Gastroesophageal sphincter (tissue), 4 donors: Measurements from ENCODE around the gene DLX4. TPM values are rescaled to one million over a fixed set of nuclear protein-coding genes. Genes with fewer than 3 reads are reported as not detected.

Source experiments
- ATAC-seq: fragments of 150-250 bp; one replicate; pipeline ENCODE4 v1.9.1; 2016; ENCODE audit warnings: mild to moderate bottlenecking, moderate library complexity
- H3K27ac ChIP-seq, 4 donors: fragments of 200-600 bp; sonication (generic) in 3 of 4; 1 replicate in 3 of 4; 2 replicates in 1 of 4; pipeline ENCODE4 v1.5.1; 2016 to 2019
- H3K27me3 ChIP-seq: fragments of 200-600 bp; sonication (generic); one replicate; pipeline ENCODE4 v1.5.1; 2019
- H3K36me3 ChIP-seq, 2 donors: fragments of 200-600 bp; sonication (generic); one replicate each; pipeline ENCODE4 v1.5.1; 2019; ENCODE audit warnings: control low read depth in 1 of 2
- H3K4me1 ChIP-seq, 3 donors: fragments of 200-600 bp; sonication (generic); 1 replicate in 2 of 3; 2 replicates in 1 of 3; pipeline ENCODE4 v1.5.1; 2016 to 2019; ENCODE audit warnings: control low read depth in 2 of 3
- H3K4me3 ChIP-seq, 2 donors: fragments of 200-600 bp; sonication (generic); one replicate each; pipeline ENCODE4 v1.5.1; 2019; ENCODE audit warnings: mild to moderate bottlenecking in 1 of 2, moderate library complexity in 1 of 2
- H3K9me3 ChIP-seq, 3 donors: fragments of 200-600 bp; sonication (generic); one replicate each; pipeline ENCODE4 v1.5.1; 2017 to 2019; ENCODE audit warnings: control low read depth in 2 of 3
- CTCF ChIP-seq, 4 experiments: fragments of 200-600 bp in 2 of 4; fragments of 450-650 bp in 2 of 4; sonication (generic) in 1 of 4; IDR thresholded peaks; one replicate each; pipeline ENCODE4 v1.5.1; 2017 to 2019; ENCODE audit warnings: antibody characterized with exemption in 4 of 4, mild to moderate bottlenecking in 2 of 4, moderate library complexity in 2 of 4
- EP300 ChIP-seq: sonication (generic); formaldehyde crosslinking; IDR thresholded peaks from one replicate; pipeline ENCODE4 v1.6.1; 2017; ENCODE audit warnings: antibody characterized with exemption, mild to moderate bottlenecking
- POLR2A ChIP-seq, 2 donors: fragments of 450-650 bp; IDR thresholded peaks; one replicate each; pipeline ENCODE4 v1.6.1; 2017; ENCODE audit warnings: antibody characterized with exemption in 2 of 2, mild to moderate bottlenecking in 2 of 2, moderate library complexity in 1 of 2
- POLR2AphosphoS5 ChIP-seq: sonication (generic); formaldehyde crosslinking; IDR thresholded peaks from one replicate; pipeline ENCODE4 v1.6.1; 2017; ENCODE audit warnings: antibody characterized with exemption
- WGBS, 2 donors: methylation state at CpG; one replicate each; pipeline ENCODE4 v1.1.5; 2018; ENCODE audit warnings: low coverage in 1 of 2; 5-methylcytosine and 5-hydroxymethylcytosine counted together
- total RNA-seq, 4 donors: library from RNA; depleted of rRNA; stranded (reverse); fragments of >200 nt; gene quantifications; one replicate each; pipeline ENCODE4 v1.1.0, GENCODE V29; 2016

The DLX4 gene
- total RNA-seq, 4 donors from 2014 or later = 0.35 TPM; not detected in 3

GRCh38 chr17:49925921-49926320 lies 43.1 kb upstream of the DLX4 start:
- no CpG with 5 or more reads among the region's 9 CpGs for WGBS, 2 donors
- TF ChIP-seq POLR2AphosphoS5 (no peak), EP300 (no peak), CTCF (IDR thresholded peaks at IDR 0.05) (no peak)
- H3K4me1 ChIP-seq = no peaks in the 10 kb centered on the region
- H3K4me3 ChIP-seq = no peak overlapping the region
- no peak for ATAC-seq
- H3K36me3 ChIP-seq = no peaks in the 10 kb centered on the region
- H3K27ac ChIP-seq = no peak overlapping the region
- H3K27me3 ChIP-seq = peaks cover 57% of the 10 kb centered on the region
- no peaks in the 10 kb centered on the region for H3K9me3 ChIP-seq

- no peaks in the 10 kb centered on the region for H3K36me3 ChIP-seq
- no peaks in the 10 kb centered on the region for H3K4me1 ChIP-seq
- peak; percentile 62 for ATAC-seq
- H3K9me3 ChIP-seq = no peaks in the 10 kb centered on the region
- TF ChIP-seq POLR2AphosphoS5 (no peak), CTCF (IDR thresholded peaks at IDR 0.05) (no peak), POLR2A (IDR thresholded peaks at IDR 0.05) (no peak), EP300 (no peak)
- no peak overlapping the region for H3K27ac ChIP-seq
- peaks cover 67% of the 10 kb centered on the region for H3K27me3 ChIP-seq
- H3K4me3 ChIP-seq = no peak overlapping the region
- 81% methylated on average over 3 of the region's 13 CpGs; no CpG with 5 or more reads in 1 of the 2 donors for WGBS, 2 donors
Measured at GRCh38 chr17:49926886-49927285, 42.1 kb upstream of the DLX4 start.

- Histone ChIP-seq H3K27ac (no peak overlapping the region), H3K4me3 (no peak overlapping the region), H3K36me3 (no peaks in the 10 kb centered on the region), H3K27me3 (peaks cover 79% of the 10 kb centered on the region), H3K9me3 (no peaks in the 10 kb centered on the region), H3K4me1 (no peaks in the 10 kb centered on the region)
- ATAC-seq = no peak
- no peak for TF ChIP-seq CTCF (IDR thresholded peaks at IDR 0.05)
- TF ChIP-seq POLR2A (IDR thresholded peaks at IDR 0.05) = no peak
- no peak for TF ChIP-seq POLR2AphosphoS5
- TF ChIP-seq EP300 = no peak
- WGBS, 2 donors = 57 to 67% methylated on average over 3 to 4 of the region's 10 CpGs
Measured at GRCh38 chr17:49928126-49928800, 40.7 kb upstream of the DLX4 start.

- 79 to 89% methylated on average over 3 of the region's 6 CpGs for WGBS, 2 donors
- ATAC-seq = no peak
- Histone ChIP-seq H3K4me1 (no peaks in the 10 kb centered on the region), H3K4me3 (no peak overlapping the region), H3K27me3 (peaks cover 75% of the 10 kb centered on the region), H3K36me3 (no peaks in the 10 kb centered on the region), H3K9me3 (no peaks in the 10 kb centered on the region), H3K27ac (no peak overlapping the region)
- TF ChIP-seq EP300 = no peak
- TF ChIP-seq POLR2AphosphoS5 = no peak
- no peak for TF ChIP-seq CTCF (IDR thresholded peaks at IDR 0.05)
- TF ChIP-seq POLR2A (IDR thresholded peaks at IDR 0.05) = no peak
Measured at GRCh38 chr17:49928837-49929475, 40.0 kb upstream of the DLX4 start.

GRCh38 chr17:49930880-49931279 lies 38.1 kb upstream of the DLX4 start:
- no peaks in the 10 kb centered on the region for H3K9me3 ChIP-seq
- no peaks in the 10 kb centered on the region for H3K36me3 ChIP-seq
- H3K4me1 ChIP-seq = no peaks in the 10 kb centered on the region
- H3K27me3 ChIP-seq = peaks cover 83% of the 10 kb centered on the region
- TF ChIP-seq POLR2AphosphoS5 (no peak), POLR2A (IDR thresholded peaks at IDR 0.05) (no peak), EP300 (no peak), CTCF (IDR thresholded peaks at IDR 0.05) (no peak)
- ATAC-seq = no peak
- H3K27ac ChIP-seq = no peak overlapping the region
- H3K4me3 ChIP-seq = no peak overlapping the region
- no CpG with 5 or more reads among the region's 8 CpGs for WGBS, 2 donors
